HG02981 (cell line): ENCODE measurements around the gene VEGFB.

Experiments
- ATAC-seq: cut with Tn5 transposase; IDR thresholded peaks from one replicate; pipeline ENCODE4 v1.9.1; 2021; ENCODE audit warnings: mild to moderate bottlenecking, moderate library complexity; ENCODE audit not compliant: unreplicated experiment

VEGFB gene

GRCh38 chr11:64276653-64277431 is 42.5 kb downstream of the VEGFB start:
- no peak for ATAC-seq

- ATAC-seq = no peak
Observed at GRCh38 chr11:64278576-64279190, 44.3 kb downstream of the VEGFB start.

- ATAC-seq = no peak
Observed at GRCh38 chr11:64281957-64282770, 47.8 kb downstream of the VEGFB start.

GRCh38 chr11:64283092-64283491 is 48.7 kb downstream of the VEGFB start:
- no peak for ATAC-seq

- peak; percentile 62 for ATAC-seq
Observed at GRCh38 chr11:64284048-64284961, 49.9 kb downstream of the VEGFB start, which contains the start of gene BAD. Gene BAD, minus strand, starts transcription at chr11:64284665. Its CDS starts 297 bp downstream, at chr11:64284368.

GRCh38 chr11:64284962-64285884 is 50.8 kb downstream of the VEGFB start, which contains the start of gene GPR137:
Gene GPR137, plus strand, starts transcription at chr11:64285848. Its CDS starts 677 bp downstream, at chr11:64286525.
- ATAC-seq = peak; percentile 51

- peak; percentile 0 for ATAC-seq
Observed at GRCh38 chr11:64285885-64286800, 51.8 kb downstream of the VEGFB start.

GRCh38 chr11:64286801-64287159 is 52.4 kb downstream of the VEGFB start:
- no peak for ATAC-seq

- no peak for ATAC-seq
Observed at GRCh38 chr11:64287676-64288352, 53.4 kb downstream of the VEGFB start.

- no peak for ATAC-seq
Observed at GRCh38 chr11:64288353-64288750, 54.0 kb downstream of the VEGFB start.
